Midbrain (tissue), 1 donor: ENCODE results near the gene PPCS.
"Not testable (repeated sequence)": the region's sequence is repeated elsewhere in the genome, so short reads cannot be mapped to it uniquely, and the experiment has no call there.

ENCODE experiments used
- DNase-seq: peaks from one replicate; lab custom pipeline; 2025; lab: John Stamatoyannopoulos, UW

PPCS gene

GRCh38 chr1:42453386-42453785, 3.0 kb upstream of the PPCS start:
- DNase-seq, result no peak

DNA sequence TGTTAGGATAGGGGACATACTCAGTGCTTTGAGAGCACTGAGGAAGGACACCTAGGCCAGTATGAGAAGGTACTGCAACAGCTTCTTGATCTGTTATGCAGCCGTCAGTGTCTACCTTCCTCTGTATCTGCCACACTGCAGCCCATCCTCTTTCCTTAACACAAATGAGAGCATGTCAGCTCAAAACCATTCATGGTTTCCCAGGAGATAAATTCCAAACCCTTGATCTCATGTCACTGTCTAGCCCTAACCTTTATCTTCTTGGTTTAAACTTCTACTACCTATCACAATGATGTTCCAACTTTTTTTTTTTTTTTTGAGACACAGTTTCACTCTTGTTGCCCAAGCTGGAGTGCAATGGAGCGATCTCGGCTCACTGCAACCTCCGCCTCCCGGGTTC, 1.9 kb upstream of the PPCS start:
- DNase-seq, result no peak

- DNase-seq, result peak; percentile 47
Observed at GRCh38 chr1:42456754-42457089, 379 bp downstream of the PPCS start.

- DNase-seq, result no peak
Observed at GRCh38 chr1:42461196-42461595, 4.9 kb downstream of the PPCS start.

DNA sequence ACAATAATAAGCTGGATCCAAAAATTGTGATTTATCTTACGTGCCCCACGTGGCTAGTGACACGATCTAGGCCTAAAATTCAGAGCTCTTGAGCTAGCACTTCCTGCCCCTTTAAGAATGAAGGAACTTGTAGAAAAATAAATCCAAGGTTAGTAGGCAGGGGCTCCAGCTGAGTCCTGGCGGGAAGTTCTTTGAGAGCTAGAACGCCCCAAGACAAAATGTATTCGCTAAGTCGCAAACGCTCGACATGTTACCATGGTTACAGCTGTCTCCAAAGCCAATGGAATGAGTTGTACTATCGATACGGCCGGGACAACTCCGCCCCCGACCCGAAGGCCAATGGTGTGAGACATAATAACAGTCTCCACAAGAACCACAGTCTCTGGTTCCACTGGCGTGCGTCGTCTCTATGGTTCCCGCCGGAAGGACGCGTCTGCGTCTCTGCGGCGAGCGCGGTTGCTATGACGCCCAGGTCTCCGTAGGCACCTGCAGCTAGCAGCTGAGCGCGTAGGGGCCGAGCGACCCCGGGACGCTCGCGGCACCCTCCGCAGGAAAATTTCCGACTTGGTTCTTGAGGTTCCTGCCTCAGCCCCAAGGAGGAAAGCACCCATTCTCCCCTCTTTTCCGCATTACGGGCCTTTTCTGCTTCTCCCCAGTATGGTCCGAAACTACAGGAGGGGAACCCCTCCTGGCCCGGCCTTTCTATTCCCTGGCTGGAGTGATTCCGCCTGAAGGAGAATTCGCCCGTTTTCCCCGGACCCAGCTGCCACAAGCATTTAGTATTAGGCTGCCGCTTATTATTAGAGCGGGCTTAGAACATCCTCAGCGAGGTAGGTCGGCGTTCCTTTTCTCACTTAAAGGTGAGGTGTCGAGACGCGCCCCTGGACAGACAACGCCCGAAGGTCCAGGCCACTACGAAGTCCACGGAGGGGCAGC, 6.8 kb downstream of the PPCS start, which contains the start of gene CCDC30:
TSS of gene CCDC30 (plus strand) at position 459 of the 936 bp plus-strand sequence. CDS start 17,266 bp downstream, outside the sequence.
- peak; percentile 90 for DNase-seq

DNA sequence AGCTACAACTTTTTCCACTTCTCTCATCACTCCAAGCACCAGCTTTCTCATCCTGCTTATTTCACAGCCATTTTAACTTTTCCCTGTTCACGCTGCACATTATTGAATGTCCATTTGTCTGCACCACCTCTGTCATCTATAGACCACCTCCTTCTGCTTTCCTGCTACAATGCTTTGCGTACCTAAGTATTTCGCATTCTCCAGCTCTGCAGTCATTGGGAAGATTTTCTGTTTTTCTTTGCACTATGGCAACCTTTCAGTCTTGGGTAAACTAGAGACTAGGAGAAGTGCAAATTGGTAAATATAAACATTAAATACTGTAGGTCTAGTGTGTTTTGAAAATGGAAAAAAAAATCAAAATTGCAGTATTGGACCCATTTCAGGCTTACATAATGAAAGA, 7.6 kb downstream of the PPCS start:
- no peak for DNase-seq

GRCh38 chr1:42466030-42466429, 9.7 kb downstream of the PPCS start:
- no peak for DNase-seq

DNA sequence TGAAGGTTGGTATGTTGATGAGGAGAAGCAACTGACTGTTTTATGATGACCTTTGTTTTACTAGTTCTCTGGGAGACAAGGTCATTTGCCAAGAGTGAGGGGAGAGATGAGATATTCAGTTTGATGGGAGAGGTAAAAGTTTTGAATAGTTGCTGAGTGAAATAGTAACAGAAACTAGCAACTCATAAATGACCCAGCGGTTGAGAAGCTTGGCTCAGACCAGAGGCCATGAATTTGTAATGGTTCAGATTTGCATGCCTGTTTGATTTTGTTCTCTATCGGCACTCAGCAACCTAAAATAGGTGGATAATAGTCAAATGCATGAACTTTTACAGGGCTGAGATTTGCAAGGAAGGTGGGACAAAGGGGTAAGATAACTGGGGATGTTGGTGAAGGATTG, 13.4 kb downstream of the PPCS start:
- no peak for DNase-seq

DNA sequence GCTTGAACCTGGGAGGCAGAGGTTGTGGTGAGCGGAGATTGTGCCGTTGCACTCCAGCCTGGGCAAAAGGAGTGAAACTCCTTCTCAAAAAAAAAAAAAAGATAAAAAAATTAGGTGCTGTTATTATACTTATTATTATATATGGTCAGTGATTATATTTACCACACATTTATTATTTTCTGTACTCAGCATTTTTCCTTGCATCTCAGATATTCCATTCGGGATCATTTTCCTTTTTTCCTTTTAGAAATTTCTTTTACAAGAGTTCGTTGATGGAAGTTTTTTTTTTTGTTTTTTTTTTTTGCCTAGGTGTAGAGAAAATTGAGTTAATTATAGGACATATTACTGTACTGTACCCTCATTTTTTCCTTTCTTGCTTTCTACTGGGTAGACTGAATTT, 20.3 kb downstream of the PPCS start:
- no peak for DNase-seq

- not testable (repeated sequence) for DNase-seq
Observed at GRCh38 chr1:42477354-42477753, 21.0 kb downstream of the PPCS start.

- no peak for DNase-seq
Observed at GRCh38 chr1:42477775-42478174, 21.4 kb downstream of the PPCS start.

- no peak for DNase-seq
Observed at GRCh38 chr1:42479621-42480020, 23.3 kb downstream of the PPCS start.

GRCh38 chr1:42480921-42481320, 24.6 kb downstream of the PPCS start:
- DNase-seq, result no peak

- no peak for DNase-seq
Observed at GRCh38 chr1:42482635-42483153, 26.4 kb downstream of the PPCS start.

DNA sequence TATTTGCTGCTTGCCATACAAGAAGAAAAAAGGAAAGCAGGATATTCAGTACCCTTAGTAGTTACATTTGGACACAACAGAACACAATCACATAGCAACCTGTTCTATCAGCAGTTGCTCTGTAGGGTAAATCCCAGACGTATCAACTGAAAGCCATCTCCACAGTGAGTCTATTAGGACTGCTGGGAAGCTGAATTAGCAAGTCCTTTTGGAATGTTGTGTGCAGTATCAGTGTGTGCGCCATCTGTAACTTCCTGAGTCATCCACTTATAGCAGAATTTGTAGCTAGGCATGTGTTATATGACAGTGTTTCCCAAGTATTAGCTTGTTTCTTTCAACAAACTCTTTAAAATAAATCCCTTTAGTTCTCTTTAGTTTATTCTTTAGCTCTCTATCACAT, 28.0 kb downstream of the PPCS start:
- no peak for DNase-seq

DNA sequence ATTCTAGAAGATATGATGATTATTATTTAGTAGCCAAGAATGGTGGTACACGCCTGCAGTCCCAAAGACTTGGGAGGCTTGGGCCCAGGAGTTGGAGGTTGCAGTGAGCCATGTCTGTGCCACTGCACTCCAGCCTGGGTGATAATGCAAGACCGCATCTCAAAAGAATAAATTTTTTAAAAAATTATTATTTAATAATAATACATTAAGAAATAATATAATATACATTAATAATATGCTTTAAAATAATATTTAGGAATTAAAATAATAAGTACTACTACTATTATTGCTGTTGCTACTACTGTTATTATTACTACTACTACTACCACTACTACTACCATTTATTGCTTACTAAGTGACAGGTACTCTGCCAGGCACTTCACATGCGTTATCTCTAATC, 33.9 kb downstream of the PPCS start:
- no peak for DNase-seq

DNA sequence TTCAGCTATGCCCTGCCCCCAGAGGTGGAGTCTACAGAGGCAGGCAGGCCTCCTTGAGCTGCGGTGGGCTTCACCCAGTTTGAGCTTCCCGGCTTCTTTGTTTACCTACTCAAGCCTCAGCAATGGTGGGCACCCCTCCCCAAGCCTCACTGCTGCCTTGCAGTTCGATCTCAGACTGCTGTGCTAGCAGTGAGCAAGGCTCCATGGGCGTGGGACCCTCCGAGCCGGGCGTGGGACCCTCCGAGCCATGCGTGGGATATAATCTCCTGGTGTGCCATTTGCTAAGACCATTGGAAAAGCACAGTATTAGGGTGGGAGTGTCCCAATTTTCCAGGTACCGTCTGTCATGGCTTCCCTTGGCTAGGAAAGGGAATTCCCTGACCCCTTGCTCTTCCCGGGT, 45.7 kb downstream of the PPCS start:
- not testable (repeated sequence) for DNase-seq

DNA sequence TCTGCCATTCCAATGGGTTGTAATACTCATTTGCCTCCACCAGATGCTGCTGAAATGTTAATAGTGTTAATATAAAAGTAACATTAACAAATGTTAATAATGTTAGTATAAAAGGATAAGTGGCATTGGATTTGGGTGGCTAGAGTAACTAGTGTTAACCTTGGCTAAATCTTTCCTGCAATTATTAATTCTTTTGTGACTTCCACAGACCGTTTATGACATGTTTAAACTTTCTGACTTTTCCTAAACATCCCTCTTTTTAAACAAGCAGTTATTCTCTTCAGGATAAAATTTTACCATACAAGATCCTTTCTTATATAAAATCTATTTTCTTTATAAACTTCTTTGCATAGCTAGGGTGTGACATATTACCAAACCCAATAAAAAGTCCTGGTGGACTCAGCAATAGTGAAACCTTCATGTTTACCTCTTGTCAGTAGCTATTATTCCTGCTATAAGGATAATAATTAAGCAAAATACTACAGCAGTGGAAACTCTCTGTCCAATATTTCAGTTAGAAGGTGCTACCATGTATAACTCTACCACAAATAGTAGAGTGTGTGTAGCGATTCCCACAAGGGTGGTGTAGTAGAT, 48.3 kb downstream of the PPCS start:
- no peak for DNase-seq

DNA sequence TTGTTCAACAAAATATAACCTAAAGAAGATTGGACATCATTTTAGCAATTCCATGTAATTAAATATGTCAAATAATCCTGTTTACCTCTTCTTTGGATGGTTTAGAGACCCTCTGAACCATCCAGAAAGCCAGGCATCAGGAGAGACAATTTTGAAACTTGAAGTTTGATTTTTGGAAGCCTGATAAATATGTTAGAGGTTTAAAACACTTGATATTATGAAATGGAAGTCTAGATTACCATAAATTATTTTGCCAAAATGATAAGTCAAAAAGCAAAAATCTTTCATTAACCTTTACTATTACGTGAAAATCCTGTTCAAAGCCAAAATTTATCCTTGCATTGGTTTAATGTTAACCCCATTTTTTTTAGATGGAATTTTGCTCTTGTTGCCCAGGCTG, 50.2 kb downstream of the PPCS start:
- DNase-seq, result no peak
